ENCODE results near the gene OR6X1. TPM values are rescaled to one million over a fixed set of nuclear protein-coding genes. Genes with fewer than 3 reads are reported as not detected.

Gene OR6X1
- total RNA-seq, 1 experiment from 2014 or later = not detected

DNA sequence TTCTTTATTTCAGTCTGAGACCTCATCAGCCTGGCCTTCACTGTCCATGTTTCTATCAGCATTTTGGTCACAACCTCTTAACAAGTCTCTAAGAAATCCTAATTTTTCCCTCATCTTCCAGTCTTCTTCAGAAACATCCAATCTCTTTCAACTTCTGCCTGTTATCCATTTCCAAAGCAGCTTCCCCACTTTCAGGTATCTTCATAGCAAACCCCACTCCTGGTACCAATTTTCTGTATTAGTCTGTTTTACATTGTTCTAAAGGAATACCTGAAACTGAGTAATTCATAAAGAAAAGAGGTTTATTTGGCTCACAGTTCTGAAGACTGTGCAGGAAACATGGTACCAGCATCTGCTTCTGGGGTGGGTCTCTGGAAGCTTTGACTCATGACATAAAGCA lies 8.1 kb upstream of the OR6X1 start:
- ChIA-PET CTCF (no interaction called here), POLR2A (no interaction called here)
- no TSS peak for BruUV-seq (replicated peaks)
- TF ChIP-seq, protein P1, sequence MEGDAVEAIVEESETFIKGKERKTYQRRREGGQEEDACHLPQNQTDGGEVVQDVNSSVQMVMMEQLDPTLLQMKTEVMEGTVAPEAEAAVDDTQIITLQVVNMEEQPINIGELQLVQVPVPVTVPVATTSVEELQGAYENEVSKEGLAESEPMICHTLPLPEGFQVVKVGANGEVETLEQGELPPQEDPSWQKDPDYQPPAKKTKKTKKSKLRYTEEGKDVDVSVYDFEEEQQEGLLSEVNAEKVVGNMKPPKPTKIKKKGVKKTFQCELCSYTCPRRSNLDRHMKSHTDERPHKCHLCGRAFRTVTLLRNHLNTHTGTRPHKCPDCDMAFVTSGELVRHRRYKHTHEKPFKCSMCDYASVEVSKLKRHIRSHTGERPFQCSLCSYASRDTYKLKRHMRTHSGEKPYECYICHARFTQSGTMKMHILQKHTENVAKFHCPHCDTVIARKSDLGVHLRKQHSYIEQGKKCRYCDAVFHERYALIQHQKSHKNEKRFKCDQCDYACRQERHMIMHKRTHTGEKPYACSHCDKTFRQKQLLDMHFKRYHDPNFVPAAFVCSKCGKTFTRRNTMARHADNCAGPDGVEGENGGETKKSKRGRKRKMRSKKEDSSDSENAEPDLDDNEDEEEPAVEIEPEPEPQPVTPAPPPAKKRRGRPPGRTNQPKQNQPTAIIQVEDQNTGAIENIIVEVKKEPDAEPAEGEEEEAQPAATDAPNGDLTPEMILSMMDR (IDR thresholded peaks at IDR 0.05) = no peak
- TF ChIP-seq TCF7L2 (IDR thresholded peaks at IDR 0.05; ENCODE audit: low read depth, low read length) (no peak), SIN3A (IDR thresholded peaks at IDR 0.05; ENCODE audit: borderline replicate concordance, insufficient read depth, low read depth, low read length) (no peak), POLR2AphosphoS5 (IDR thresholded peaks at IDR 0.05; ENCODE audit: low read depth, low read length) (no peak)
- TF ChIP-seq, protein P2, sequence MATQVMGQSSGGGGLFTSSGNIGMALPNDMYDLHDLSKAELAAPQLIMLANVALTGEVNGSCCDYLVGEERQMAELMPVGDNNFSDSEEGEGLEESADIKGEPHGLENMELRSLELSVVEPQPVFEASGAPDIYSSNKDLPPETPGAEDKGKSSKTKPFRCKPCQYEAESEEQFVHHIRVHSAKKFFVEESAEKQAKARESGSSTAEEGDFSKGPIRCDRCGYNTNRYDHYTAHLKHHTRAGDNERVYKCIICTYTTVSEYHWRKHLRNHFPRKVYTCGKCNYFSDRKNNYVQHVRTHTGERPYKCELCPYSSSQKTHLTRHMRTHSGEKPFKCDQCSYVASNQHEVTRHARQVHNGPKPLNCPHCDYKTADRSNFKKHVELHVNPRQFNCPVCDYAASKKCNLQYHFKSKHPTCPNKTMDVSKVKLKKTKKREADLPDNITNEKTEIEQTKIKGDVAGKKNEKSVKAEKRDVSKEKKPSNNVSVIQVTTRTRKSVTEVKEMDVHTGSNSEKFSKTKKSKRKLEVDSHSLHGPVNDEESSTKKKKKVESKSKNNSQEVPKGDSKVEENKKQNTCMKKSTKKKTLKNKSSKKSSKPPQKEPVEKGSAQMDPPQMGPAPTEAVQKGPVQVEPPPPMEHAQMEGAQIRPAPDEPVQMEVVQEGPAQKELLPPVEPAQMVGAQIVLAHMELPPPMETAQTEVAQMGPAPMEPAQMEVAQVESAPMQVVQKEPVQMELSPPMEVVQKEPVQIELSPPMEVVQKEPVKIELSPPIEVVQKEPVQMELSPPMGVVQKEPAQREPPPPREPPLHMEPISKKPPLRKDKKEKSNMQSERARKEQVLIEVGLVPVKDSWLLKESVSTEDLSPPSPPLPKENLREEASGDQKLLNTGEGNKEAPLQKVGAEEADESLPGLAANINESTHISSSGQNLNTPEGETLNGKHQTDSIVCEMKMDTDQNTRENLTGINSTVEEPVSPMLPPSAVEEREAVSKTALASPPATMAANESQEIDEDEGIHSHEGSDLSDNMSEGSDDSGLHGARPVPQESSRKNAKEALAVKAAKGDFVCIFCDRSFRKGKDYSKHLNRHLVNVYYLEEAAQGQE (IDR thresholded peaks at IDR 0.05; ENCODE audit: insufficient read depth in 1 of 2, low read depth in 2 of 2, low read length in 1 of 2) = no peak
- DNase-seq (ENCODE audit: low read depth, low spot score) (no peak), ATAC-seq (no peak)
- H3K4me1 ChIP-seq (ENCODE audit: control insufficient read depth, insufficient read depth, low read length) = no peaks in the 10 kb centered on the region
- intact Hi-C loops (cut with micrococcal nuclease; ENCODE audit: unreplicated experiment) (no loop called here), in situ Hi-C loops (cut with HindIII; ENCODE audit: low pct_unique_long_range_greater_than_20kb, low sequenced_read_pairs) (no loop called here)
- no peaks in the 10 kb centered on the region for H3K36me3 ChIP-seq (ENCODE audit: control insufficient read depth, insufficient read depth, low read length)
- no peaks in the 10 kb centered on the region for H3K9me3 ChIP-seq (ENCODE audit: control insufficient read depth, insufficient read depth, low read depth, low read length)
- H3K27ac ChIP-seq (ENCODE audit: low read length) = no peak overlapping the region
- H3K27me3 ChIP-seq (ENCODE audit: control insufficient read depth, insufficient read depth, low read length) = peaks cover 5% of the 10 kb centered on the region; the same call in 1 of the 2 replicates
- no peak overlapping the region for H3K4me3 ChIP-seq (ENCODE audit: low read depth in 2 of 2, low read length in 2 of 2)

DNA sequence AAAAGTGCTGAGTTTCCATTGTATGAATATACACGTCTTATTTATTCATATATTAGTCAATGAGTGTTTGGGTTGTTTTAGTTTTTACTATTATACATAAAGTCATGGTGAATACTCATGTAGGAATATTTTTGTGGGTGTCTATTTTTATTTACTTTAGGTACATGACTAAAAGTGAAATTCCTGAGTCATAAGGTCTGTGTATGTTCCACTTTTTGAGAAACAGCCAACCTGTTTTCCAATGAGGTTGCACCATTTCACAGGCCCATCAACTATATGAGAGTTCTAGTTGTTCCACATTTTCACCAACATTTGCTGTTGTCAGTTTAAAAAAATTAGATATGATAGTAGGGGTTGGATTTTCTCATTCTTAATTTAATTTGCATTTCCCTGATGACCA lies 6.6 kb upstream of the OR6X1 start:
- no peak overlapping the region for H3K4me3 ChIP-seq (ENCODE audit: low read depth in 2 of 2, low read length in 2 of 2)
- no peak for DNase-seq (ENCODE audit: low read depth, low spot score)
- in situ Hi-C loops (cut with HindIII; ENCODE audit: low pct_unique_long_range_greater_than_20kb, low sequenced_read_pairs) = no loop called here
- BruUV-seq (replicated peaks) = no TSS peak
- H3K4me1 ChIP-seq (ENCODE audit: control insufficient read depth, insufficient read depth, low read length) = no peaks in the 10 kb centered on the region
- H3K9me3 ChIP-seq (ENCODE audit: control insufficient read depth, insufficient read depth, low read depth, low read length) = no peaks in the 10 kb centered on the region
- ChIA-PET POLR2A (no interaction called here), CTCF (no interaction called here)
- intact Hi-C loops (cut with micrococcal nuclease; ENCODE audit: unreplicated experiment) = no loop called here
- ATAC-seq = no peak
- no peaks in the 10 kb centered on the region for H3K36me3 ChIP-seq (ENCODE audit: control insufficient read depth, insufficient read depth, low read length)
- no peak overlapping the region for H3K27ac ChIP-seq (ENCODE audit: low read length)
- TF ChIP-seq TCF7L2 (IDR thresholded peaks at IDR 0.05; ENCODE audit: low read depth, low read length) = no peak
- TF ChIP-seq, protein P2 (IDR thresholded peaks at IDR 0.05; ENCODE audit: insufficient read depth in 1 of 2, low read depth in 2 of 2, low read length in 1 of 2) = no peak
- no peak for TF ChIP-seq SIN3A (IDR thresholded peaks at IDR 0.05; ENCODE audit: borderline replicate concordance, insufficient read depth, low read depth, low read length)
- TF ChIP-seq, protein P1 (IDR thresholded peaks at IDR 0.05) = no peak
- TF ChIP-seq POLR2AphosphoS5 (IDR thresholded peaks at IDR 0.05; ENCODE audit: low read depth, low read length) = no peak
- H3K27me3 ChIP-seq (ENCODE audit: control insufficient read depth, insufficient read depth, low read length) = peaks cover 5% of the 10 kb centered on the region

All from Panc1 (cell line).